ENCODE measurements around the gene SNX14.
A peak's percentile ranks its signal among the peaks of the same experiment; 100 is the strongest.

The SNX14 gene

GRCh38 chr6:85579581-85579980, 14.1 kb downstream of the SNX14 start:
- ATAC-seq, result no peak
- TF ChIP-seq CREB5 (CRISPR knock-in tag; IDR thresholded peaks at IDR 0.05; ENCODE audit: low read depth) (no peak), TCF4 (CRISPR knock-in tag; IDR thresholded peaks at IDR 0.05; ENCODE audit: borderline replicate concordance) (no peak), ESRRG (CRISPR knock-in tag; IDR thresholded peaks at IDR 0.05) (no peak)

- ATAC-seq, result peak; percentile 19; the same call in 1 of the 3 replicates
- TF ChIP-seq CSRNP3 (CRISPR knock-in tag; IDR thresholded peaks at IDR 0.05), result no peak
- no peak for TF ChIP-seq ZFP30 (CRISPR knock-in tag; IDR thresholded peaks at IDR 0.05)
- no peak for TF ChIP-seq ZC3H10 (CRISPR knock-in tag; IDR thresholded peaks at IDR 0.05)
- TF ChIP-seq ZNF70 (CRISPR knock-in tag; IDR thresholded peaks at IDR 0.05), result no peak
- no peak for TF ChIP-seq POU6F1 (CRISPR knock-in tag; IDR thresholded peaks at IDR 0.05; ENCODE audit: borderline replicate concordance, low read depth)
- TF ChIP-seq TSHZ2 (CRISPR knock-in tag; IDR thresholded peaks at IDR 0.05), result no peak
- TF ChIP-seq OSR1 (CRISPR knock-in tag; IDR thresholded peaks at IDR 0.05), result no peak
- no peak for TF ChIP-seq ZNF565 (CRISPR knock-in tag; conservative IDR thresholded peaks at IDR 0.05; ENCODE audit: low read depth)
- no peak for TF ChIP-seq ARNTL (CRISPR knock-in tag; IDR thresholded peaks at IDR 0.05; ENCODE audit: borderline replicate concordance, low read depth)
- no peak for TF ChIP-seq ZNF8 (CRISPR knock-in tag; IDR thresholded peaks at IDR 0.05)
- TF ChIP-seq TCF4 (CRISPR knock-in tag; IDR thresholded peaks at IDR 0.05; ENCODE audit: borderline replicate concordance), result no peak
- no peak for TF ChIP-seq GLIS3 (CRISPR knock-in tag; IDR thresholded peaks at IDR 0.05)
- TF ChIP-seq CREB5 (CRISPR knock-in tag; IDR thresholded peaks at IDR 0.05; ENCODE audit: low read depth), result no peak
- TF ChIP-seq ESRRG (CRISPR knock-in tag; IDR thresholded peaks at IDR 0.05), result no peak
- no peak for TF ChIP-seq BACH2 (CRISPR knock-in tag; IDR thresholded peaks at IDR 0.05; ENCODE audit: borderline replicate concordance)
- no peak for TF ChIP-seq CSDC2 (CRISPR knock-in tag; IDR thresholded peaks at IDR 0.05)
- TF ChIP-seq PPARA (CRISPR knock-in tag; IDR thresholded peaks at IDR 0.05; ENCODE audit: borderline replicate concordance), result no peak
- TF ChIP-seq TOX (CRISPR knock-in tag; IDR thresholded peaks at IDR 0.05; ENCODE audit: borderline replicate concordance), result no peak
- TF ChIP-seq ZFP3 (CRISPR knock-in tag; IDR thresholded peaks at IDR 0.05), result no peak
- no peak for TF ChIP-seq PATZ1 (CRISPR knock-in tag; IDR thresholded peaks at IDR 0.05; ENCODE audit: borderline replicate concordance)
Observed at GRCh38 chr6:85576476-85576875, 17.2 kb downstream of the SNX14 start.
